AG04450 (cell line): Measurements from ENCODE around the gene CHRD. TPM values are rescaled to one million over a fixed set of nuclear protein-coding genes. Genes with fewer than 3 reads are reported as not detected.
A peak's percentile ranks its signal among the peaks of the same experiment; 100 is the strongest.

ENCODE experiments used
- CTCF ChIA-PET: fragments of 300-600, 350-600 bp; formaldehyde crosslinking; extraction: SDS; loops from one replicate; lab custom pipeline; 2022; ENCODE audit warnings: antibody characterized with exemption, inconsistent platforms; lab: Charles Lee
- POLR2A ChIA-PET: fragments of 350-600 bp; formaldehyde crosslinking; extraction: SDS; loops from one replicate; lab custom pipeline; 2021; ENCODE audit warnings: antibody characterized with exemption, inconsistent platforms; lab: Yijun Ruan, JAX
- DNase-seq: peaks from one replicate; pipeline ENCODE4 v3.0.0-alpha.2; 2011; ENCODE audit warnings: low read depth, low spot score
- H3K27ac ChIP-seq: one replicate; pipeline ENCODE4 v1.5.1; 2012; ENCODE audit warnings: low read depth, low read length, control low read depth
- H3K27me3 ChIP-seq: one replicate; pipeline ENCODE4 v1.6.0; 2012; ENCODE audit warnings: low read length; ENCODE audit not compliant: control insufficient read depth, insufficient read depth
- H3K4me3 ChIP-seq: 2 replicates; pipeline ENCODE4 v1.5.1; 2011; ENCODE audit warnings: mild to moderate bottlenecking, low read depth, low read length, control low read depth
- H3K9me3 ChIP-seq: 2 replicates; pipeline ENCODE4 v1.5.1; 2012; ENCODE audit warnings: low read length; ENCODE audit not compliant: control insufficient read depth, insufficient read depth
- polyA plus RNA-seq: library from polyadenylated mRNA; depleted of rRNA; stranded (reverse); fragments of >200 nt; gene quantifications from 2 replicates; pipeline ENCODE4 v1.2.3, GENCODE V29; 2011
- TF ChIP-seq, protein P1 (sequence below): IDR thresholded peaks from 2 replicates; pipeline ENCODE4 v1.5.1; 2011; ENCODE audit warnings: low read depth, low read length, control low read depth, inconsistent platforms

CHRD gene
- polyA plus RNA-seq, 1 experiment: 0.12 TPM

DNA sequence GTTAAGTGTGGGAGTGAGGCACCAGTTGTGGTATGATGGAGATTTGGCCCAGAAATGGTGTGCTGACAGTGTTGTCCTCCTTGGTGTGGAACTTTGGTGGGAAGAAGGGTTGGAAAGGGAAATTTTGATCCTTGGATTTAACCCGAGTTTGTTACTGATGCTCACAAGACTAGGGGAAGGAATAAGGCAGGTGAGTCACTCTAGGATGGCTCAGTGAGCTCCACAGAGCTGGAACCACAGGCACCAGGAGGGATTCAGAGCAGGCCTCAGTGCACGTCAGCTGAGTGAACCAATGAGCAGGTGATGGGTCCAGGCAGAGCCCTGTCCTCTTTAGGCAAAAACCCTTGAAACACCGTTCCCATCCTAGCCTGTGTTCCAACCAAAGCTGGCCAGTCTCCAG is 11.4 kb downstream of the CHRD start:
- Histone ChIP-seq H3K4me3 (no peak overlapping the region), H3K27ac (no peak overlapping the region), H3K27me3 (peaks cover 36% of the 10 kb centered on the region), H3K9me3 (no peaks in the 10 kb centered on the region; the same call in 1 of the 2 replicates)
- TF ChIP-seq, protein P1, sequence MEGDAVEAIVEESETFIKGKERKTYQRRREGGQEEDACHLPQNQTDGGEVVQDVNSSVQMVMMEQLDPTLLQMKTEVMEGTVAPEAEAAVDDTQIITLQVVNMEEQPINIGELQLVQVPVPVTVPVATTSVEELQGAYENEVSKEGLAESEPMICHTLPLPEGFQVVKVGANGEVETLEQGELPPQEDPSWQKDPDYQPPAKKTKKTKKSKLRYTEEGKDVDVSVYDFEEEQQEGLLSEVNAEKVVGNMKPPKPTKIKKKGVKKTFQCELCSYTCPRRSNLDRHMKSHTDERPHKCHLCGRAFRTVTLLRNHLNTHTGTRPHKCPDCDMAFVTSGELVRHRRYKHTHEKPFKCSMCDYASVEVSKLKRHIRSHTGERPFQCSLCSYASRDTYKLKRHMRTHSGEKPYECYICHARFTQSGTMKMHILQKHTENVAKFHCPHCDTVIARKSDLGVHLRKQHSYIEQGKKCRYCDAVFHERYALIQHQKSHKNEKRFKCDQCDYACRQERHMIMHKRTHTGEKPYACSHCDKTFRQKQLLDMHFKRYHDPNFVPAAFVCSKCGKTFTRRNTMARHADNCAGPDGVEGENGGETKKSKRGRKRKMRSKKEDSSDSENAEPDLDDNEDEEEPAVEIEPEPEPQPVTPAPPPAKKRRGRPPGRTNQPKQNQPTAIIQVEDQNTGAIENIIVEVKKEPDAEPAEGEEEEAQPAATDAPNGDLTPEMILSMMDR: no peak
- no peak for DNase-seq
- ChIA-PET POLR2A (no interaction called here), CTCF (interaction anchor here (1.0 to 1.2 kb wide), 2 partner anchors 20 to 122 kb away, joined by 3 to 6 read pairs; no protein-coding TSS in a partner anchor)

DNA sequence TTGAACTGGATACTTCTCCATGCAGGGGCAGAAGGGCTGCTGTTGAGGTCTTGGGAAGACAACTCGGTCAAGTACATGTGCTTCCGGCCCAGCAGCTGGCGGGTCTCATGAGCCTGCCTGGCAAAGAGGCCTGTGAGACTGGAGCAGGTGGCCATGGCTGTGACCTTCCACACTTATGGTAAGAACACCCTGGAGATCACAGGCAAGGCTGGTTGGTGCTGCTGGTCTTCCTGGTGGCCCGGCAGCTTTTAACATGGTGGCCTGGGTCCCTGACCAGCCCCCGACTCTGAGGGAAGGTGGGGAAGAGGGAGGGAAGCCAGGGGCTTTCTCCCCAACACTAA is 15.4 kb downstream of the CHRD start:
- CTCF ChIA-PET: interaction anchor here (0.7 to 1.3 kb wide), 2 partner anchors 117 to 118 kb away, joined by 3 to 4 read pairs; no protein-coding TSS in a partner anchor
- Histone ChIP-seq H3K27me3 (peaks cover 28% of the 10 kb centered on the region), H3K9me3 (no peaks in the 10 kb centered on the region; the same call in 1 of the 2 replicates), H3K27ac (no peak overlapping the region), H3K4me3 (no peak overlapping the region)
- no peak for DNase-seq
- TF ChIP-seq, protein P1: no peak
- POLR2A ChIA-PET: no interaction called here

- TF ChIP-seq, protein P1: no peak
- POLR2A ChIA-PET: interaction anchor here (0.7 kb wide), 1 partner anchor 27 kb away, joined by 3 read pairs; no protein-coding TSS in a partner anchor
- DNase-seq: peak; percentile 88
- Histone ChIP-seq H3K27ac (no peak overlapping the region), H3K4me3 (no peak overlapping the region), H3K27me3 (peaks cover 23% of the 10 kb centered on the region), H3K9me3 (no peaks in the 10 kb centered on the region; the same call in 1 of the 2 replicates)
- CTCF ChIA-PET: interaction anchor here (0.7 to 1.2 kb wide), 2 partner anchors 28 to 378 kb away, joined by 4 to 5 read pairs; no protein-coding TSS in a partner anchor
These were observed 19.6 kb downstream of the CHRD start for GRCh38 chr3:184399410-184399809.

GRCh38 chr3:184405075-184406030 is 25.5 kb downstream of the CHRD start:
- Histone ChIP-seq H3K9me3 (no peaks in the 10 kb centered on the region), H3K27me3 (peaks cover 26% of the 10 kb centered on the region), H3K27ac (no peak overlapping the region), H3K4me3 (no peak overlapping the region)
- DNase-seq: no peak
- TF ChIP-seq, protein P1: no peak
- ChIA-PET CTCF (interaction anchor here (2.1 kb wide), 1 partner anchor 34 kb away, joined by 14 read pairs; no protein-coding TSS in a partner anchor), POLR2A (no interaction called here)
